Mesenteric fat pad (tissue), 1 donor: ENCODE results near the gene GPR142. TPM values are rescaled to one million over a fixed set of nuclear protein-coding genes. Genes with fewer than 3 reads are reported as not detected.

Experiments
- DNase-seq: peaks from one replicate; pipeline ENCODE4 v3.0.0-alpha.2; 2020; ENCODE audit warnings: low spot score
- long read RNA-seq: library from polyadenylated mRNA; unstranded; transcript quantifications from one replicate; pipeline ENCODE4 v2.0.0, GENCODE V29; 2020
- total RNA-seq: library from RNA; stranded (reverse); fragmentation: NEBNext Ultra II Directional; extraction: Animal tissue kit (Norgen Biotek cat#: 25700); gene quantifications from one replicate; pipeline ENCODE4 v1.2.1, GENCODE V29; 2021
- donor health status: DM: yes; HTN: yes; CAD: no.

Gene GPR142
- total RNA-seq = not detected
- long read RNA-seq = 0 reads

DNA sequence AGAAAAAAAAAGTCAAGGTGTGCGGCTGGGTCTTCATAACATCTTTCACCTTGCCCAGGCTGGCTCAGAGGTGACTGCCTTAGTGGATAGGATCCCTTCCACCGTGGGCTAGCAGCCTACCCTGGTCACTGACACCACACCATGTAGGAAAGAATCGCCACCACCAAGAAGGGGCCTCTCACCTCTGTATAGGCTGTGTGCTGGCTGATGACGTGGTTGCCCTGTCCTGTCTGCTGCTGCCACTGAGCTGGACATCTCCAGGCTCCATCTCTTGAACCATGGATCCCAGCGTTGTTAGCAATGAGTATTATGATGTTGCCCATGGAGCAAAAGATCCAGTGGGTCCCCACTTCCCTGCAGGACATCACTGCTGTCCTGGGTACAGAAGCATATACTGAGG, at the start of gene GPR142:
Gene GPR142, plus strand, starts transcription at position 301 of the 400 bp plus-strand sequence. CDS start 2,035 bp downstream, outside the sequence.
- no peak for DNase-seq

DNA sequence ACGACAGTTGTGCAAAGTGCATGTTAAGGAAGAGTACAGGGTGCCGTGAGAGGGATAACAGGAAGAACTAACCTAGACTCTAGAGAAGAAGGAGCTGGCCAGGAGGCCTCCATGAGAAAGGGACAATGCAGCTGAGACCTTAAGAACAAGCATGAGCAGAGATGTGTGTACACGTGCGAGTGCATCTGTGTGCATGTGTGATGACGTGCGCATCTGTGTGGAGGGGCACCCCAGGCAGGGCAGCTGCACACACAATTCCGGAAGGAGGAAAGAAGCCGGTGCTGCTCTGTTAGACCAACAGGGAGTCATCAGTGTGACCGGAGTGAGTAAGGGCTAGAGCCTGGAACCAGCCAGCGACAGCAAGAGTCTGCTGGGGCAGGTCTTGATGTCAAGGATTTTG, 48.9 kb upstream of the GPR142 start:
- no peak for DNase-seq

GRCh38 chr17:74324521-74324920, 42.8 kb upstream of the GPR142 start:
- DNase-seq = no peak

DNA sequence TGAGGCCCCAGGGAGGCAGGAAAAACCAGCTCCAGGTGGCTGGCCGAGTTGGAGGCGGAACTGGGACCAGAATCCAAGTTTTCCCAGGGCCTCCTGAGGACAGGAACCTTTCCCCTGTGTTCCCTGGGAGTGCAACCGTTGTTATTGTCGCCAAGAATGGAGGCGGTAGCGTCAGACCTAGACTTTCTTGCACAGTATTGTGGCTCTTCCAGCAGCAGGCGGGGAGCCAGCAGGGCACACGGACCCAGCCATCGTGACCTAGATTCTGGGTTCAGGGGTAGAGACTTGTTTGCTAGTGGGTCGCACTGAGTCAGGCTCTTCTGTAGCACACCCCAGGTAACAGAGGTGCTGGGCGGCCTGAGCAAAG, 41.9 kb upstream of the GPR142 start:
- DNase-seq = no peak

DNA sequence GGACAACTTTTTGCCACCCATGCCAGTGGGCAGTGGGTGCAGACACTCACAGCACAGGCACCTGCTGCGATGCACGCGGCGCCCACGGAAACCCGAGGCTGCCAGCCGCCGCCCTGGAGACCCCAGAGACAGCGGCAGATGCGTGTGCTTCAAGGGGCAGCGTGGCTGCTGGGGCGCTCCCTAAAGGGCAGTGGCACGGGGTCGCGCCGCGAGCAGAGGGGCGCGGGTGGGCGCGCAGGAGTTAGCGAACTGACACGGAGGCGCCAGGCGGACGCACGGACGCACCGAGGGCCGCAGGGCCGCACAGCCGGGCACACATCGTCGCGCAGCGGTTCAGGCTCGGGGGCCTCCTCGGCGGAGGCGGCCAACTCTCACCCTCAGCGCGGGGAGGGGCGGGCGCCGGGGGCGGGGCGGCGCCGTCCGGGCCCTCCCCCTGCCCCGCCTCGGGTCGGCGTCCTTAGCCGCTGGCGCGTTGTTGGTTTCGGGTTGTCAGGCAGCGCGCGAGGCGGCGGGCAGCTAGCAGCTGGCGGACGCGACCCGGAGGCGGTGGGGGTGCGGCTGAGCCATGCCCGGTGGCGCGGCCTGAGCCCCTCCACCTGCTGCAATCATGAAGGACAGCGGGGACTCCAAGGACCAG, 41.4 kb upstream of the GPR142 start, which contains the start of gene KIF19:
Gene KIF19, plus strand, starts transcription at position 484 of the 637 bp plus-strand sequence. Its CDS starts 124 bp downstream, at position 608.
- no peak for DNase-seq

DNA sequence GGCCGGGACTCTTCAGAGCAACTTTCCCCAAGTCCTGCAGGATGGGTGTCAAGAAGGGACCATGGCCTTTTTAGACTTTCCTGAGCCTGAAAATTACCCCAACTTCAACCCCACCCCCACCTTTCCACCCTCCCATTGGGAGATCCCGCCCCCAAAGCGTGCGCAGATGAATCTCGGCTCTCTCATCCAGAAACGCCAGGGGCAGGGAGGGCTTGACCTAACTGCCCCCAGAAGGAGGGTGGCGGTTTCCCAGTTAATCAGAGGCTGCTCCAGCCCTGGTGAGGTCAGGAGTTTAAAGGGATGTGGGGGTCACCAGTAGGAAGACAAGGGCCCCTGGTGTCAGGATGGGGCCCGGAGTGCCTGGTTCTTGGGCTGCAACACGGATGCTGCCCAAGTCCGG, 40.8 kb upstream of the GPR142 start:
- no peak for DNase-seq

DNA sequence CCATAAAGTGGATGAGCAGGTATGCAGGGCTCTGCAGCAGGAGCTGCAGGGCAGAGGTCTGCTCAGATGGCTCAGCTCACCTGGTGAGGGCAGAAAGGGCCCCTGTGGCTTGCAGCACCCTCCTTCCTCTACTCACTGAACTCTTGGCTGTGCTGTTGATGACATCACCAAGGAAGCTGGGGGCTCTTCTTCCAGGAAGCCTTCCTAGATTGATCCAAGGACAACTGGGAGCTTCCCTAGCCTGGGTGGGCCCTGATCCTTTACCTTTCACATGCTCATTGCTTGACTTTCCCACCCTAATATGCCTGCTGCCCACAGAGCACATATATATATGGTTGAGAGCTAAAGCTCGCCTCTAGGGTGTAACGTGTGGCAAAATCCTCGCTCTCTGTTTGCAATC, 38.8 kb upstream of the GPR142 start:
- no peak for DNase-seq

DNA sequence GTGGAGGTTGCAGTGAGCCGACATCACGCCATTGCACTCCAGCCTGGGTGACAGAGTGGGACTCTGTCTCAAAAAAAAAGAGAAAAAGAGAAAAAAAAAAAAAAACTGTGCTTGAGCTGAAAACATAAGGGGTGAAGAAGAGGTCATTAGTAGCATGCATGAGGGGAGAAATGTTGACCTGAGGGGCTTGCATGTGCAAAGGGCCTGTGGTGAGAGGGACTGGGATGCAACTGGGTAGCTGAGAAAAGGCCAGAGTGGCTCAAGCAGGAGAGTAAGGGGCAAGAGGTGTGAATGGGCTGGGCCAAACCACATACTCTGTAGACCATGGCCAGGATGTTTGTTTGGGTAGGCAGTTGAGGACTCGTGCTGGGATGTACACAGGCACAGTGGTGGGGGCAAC, 37.9 kb upstream of the GPR142 start:
- no peak for DNase-seq

- DNase-seq = no peak
These were observed 36.9 kb upstream of the GPR142 start for GRCh38 chr17:74330446-74330845.

DNA sequence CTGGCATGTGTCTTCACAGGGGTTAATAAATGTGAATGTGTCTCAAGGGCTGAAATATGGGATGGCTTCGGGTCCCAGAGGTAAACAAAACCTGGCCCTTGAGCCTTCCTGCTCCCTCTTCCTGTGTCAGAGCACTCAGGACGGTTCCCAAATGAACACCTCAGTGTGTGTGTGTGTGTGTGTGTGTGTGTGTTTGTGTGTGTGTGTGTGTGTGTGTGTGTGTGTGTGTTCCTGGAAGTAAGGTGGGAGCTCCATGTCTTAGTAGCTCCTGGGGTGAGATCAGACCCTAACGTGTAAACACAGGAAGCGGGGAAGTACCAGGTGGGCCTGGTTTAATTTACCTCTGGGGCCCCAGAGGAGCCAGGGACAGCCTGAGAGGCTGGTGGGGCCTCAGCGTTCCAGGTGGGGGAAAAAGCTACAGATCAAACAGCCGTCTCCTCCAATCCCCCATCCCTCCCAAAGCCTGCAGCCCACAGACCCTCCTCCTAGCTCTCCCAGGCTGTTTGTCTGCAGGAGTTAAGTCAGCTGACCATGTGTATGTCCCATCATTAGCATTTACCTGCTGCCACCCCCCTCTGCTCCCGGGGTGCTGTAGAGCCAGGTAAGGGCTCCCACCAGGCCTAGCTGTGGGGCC, 35.2 kb upstream of the GPR142 start:
- no peak for DNase-seq

GRCh38 chr17:74332763-74333283, 34.5 kb upstream of the GPR142 start:
- no peak for DNase-seq

DNA sequence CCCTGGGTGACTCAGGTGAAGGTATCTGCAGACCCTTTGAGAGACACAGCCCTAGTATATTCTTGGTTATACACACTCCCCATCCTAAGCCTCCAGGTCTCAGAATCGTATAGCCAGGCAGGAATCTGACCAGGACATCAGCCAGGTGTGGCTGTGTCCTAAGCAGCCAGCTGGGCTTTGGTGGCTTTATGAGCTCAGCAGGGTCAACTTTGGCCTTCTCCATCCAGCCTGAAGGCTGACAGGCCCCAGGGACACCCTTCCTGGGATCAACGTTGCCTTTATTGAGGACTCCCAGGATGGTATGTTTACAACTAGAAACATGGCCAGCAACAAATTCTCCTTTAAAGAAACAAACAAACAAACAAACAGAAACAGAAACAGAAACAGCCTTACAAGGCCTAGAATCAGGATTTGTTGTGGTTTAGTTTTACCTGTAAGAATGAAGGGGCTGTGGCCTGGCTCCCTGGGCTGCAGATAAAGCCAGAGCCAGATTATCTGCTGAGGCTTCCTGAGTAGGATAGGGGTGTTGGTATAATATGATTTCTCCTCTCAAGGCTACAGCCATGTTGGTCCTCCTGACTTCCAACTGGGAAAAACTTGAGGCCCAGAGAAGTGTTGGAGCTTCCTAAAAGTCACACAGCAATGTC, 32.8 kb upstream of the GPR142 start:
- DNase-seq = no peak

DNA sequence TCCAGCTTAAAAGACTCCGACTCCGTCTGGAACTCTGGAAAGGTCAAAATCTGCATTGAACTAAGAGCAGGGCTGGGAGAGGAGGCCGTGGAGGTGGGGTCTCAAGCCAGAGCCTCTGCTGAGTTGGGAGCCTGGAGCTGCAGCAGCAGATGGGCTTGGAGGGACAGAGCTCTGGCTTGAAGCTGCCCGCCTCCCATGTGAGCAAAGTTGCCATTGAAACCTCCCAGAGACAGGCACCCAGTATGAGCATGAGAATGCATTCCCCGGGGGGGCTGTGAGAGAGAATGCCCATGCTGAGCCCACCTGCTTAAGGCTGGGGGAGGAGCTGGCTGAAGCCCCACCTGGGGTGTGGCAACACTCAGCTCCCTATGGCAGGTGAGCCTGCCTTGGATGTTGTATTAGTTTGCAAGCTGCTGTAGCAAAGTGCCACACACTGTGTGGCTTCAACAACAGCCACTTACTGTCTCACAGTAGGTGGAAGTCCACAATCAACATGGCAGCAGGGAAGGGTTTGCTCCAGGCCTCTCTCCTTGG, 31.7 kb upstream of the GPR142 start:
- DNase-seq = no peak

GRCh38 chr17:74336307-74336706, 31.0 kb upstream of the GPR142 start:
- DNase-seq = no peak

- DNase-seq = no peak
These were observed 29.3 kb upstream of the GPR142 start for GRCh38 chr17:74337834-74338500.

DNA sequence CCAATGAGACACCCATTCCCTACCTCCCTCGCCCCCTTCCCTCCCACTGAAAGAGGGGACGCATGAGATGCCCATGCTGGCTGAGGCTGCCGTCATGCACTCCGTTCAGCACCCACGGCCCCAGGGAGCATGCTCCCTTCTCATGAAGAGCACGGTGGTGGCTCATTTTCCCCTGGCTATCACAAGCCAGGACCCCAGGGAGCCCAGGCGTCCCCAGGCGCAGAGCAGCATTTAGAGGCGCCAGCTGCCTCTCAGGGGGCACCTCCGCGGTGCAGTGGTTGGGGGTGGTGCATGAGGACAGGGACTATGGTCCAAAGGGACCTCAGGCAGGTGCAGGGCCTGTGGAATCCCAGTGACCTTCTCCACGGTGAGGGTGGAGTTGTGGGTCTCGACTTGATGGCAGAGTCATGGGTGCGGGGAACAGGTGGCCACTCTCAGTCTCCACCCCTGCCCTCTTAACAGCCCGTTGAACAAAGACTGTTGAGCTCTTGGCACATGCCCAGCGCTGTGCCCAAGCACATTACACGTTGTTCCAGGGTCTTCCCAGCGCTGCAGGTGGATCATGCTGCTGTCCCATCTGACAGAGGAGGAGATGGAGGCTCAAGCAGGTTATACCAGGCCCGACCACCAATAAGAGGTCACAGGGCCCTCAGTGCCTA, 27.6 kb upstream of the GPR142 start:
- no peak for DNase-seq

DNA sequence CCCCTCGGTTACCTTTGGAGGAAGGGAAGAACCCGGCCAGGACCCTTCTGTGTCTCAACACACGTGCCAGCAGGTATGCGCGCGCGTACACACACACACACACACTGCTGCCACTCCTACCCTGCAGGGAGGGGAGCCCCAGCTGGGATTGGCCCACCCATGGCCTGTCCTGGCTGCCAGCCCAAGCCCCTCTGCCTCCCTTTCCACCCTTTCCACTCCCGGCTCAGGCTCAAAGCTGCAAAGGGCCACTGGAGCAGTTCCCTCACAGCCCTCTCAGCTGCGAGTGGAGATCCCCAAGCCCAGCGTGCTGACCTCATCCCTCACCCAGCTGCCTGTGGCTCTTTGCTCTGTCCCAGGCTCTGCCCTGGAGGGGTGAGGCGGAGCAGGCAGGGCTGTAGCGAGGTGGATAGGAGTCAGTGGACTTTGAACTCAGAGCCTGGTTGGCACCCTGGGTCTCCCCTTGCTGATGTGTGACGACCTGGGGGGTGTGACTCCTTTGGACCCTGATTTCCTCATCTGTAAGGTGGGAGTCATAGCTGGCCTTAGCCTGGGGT, 26.8 kb upstream of the GPR142 start:
- no peak for DNase-seq

- no peak for DNase-seq
These were observed 25.1 kb upstream of the GPR142 start for GRCh38 chr17:74342224-74342623.

GRCh38 chr17:74343121-74343520, 24.2 kb upstream of the GPR142 start:
- no peak for DNase-seq

DNA sequence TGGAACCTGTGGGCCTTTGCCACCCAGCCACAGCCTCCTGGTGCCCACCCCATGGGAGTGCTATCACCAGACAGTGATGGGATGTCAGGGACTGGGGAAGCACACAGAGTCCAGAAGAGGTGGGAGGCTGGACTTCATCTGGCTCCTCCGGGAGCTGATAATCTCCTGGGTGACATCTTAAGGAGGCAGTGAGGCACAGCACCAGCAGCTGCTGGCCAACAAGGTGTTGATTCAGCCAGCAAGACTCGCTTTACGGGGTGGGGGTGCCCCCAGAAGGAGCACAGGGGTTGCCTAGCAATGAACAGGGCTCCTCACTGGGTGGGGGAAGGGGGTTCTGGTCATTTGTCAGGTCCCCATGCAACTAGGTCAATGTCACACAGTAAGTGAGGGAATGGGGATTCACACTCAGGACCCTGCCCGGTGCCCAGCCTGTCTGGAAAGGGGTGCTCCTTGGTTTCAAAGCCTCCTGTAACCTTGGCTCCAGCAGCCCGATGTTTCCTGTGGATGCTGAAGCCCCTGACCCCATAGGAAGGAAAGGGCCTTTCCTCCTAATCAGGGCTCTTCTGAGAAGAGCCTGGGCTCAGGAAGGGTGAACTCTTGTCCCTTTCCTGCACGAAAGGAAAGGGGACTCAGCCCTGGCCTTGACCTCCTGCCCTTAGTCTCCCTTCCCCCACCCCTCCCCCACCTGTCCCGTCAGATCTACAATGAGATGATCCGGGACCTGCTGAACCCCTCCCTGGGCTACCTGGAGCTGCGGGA, 23.6 kb upstream of the GPR142 start:
- no peak for DNase-seq
